CD14-positive monocyte (primary cell): ENCODE results near the gene FAXC. TPM values are rescaled to one million over a fixed set of nuclear protein-coding genes. Genes with fewer than 3 reads are reported as not detected.

Experiments used
- DNase-seq, 3 donors: peaks; one replicate each; pipeline ENCODE4 v3.0.0-alpha.2; 2011 to 2022
- H2AFZ ChIP-seq: 2 replicates; pipeline ENCODE4 v1.6.0; 2012; ENCODE audit warnings: mild to moderate bottlenecking, low read depth, low read length, inconsistent platforms; ENCODE audit not compliant: insufficient read depth, poor library complexity, severe bottlenecking
- H3K27ac ChIP-seq, 2 donors: 1 replicate in 1 of 2; 2 replicates in 1 of 2; pipeline ENCODE4 v1.5.1; 2012 to 2013; ENCODE audit warnings: low read length in 2 of 2, control low read depth in 1 of 2, inconsistent platforms in 1 of 2, low read depth in 1 of 2, mild to moderate bottlenecking in 1 of 2
- H3K27me3 ChIP-seq, 2 donors: one replicate each; pipeline versions ENCODE4 v1.6.0 to v1.6.1; 2011 to 2013; ENCODE audit warnings: low read length in 2 of 2; ENCODE audit not compliant: control insufficient read depth in 2 of 2, insufficient read depth in 2 of 2
- H3K36me3 ChIP-seq, 2 donors: replicated peaks in 1 of 2; 1 replicate in 1 of 2; 2 replicates in 1 of 2; pipeline versions ENCODE4 v1.5.1 to v1.6.1; 2012 to 2013; ENCODE audit warnings: low read length in 2 of 2, control low read depth in 1 of 2, inconsistent platforms in 1 of 2, mild to moderate bottlenecking in 1 of 2; ENCODE audit not compliant: insufficient read depth in 2 of 2, control insufficient read depth in 1 of 2
- H3K4me1 ChIP-seq, 2 donors: 1 replicate in 1 of 2; 2 replicates in 1 of 2; pipeline versions ENCODE4 v1.5.1 to v1.6.1; 2012 to 2013; ENCODE audit warnings: low read length in 2 of 2, control low read depth in 1 of 2, inconsistent platforms in 1 of 2, mild to moderate bottlenecking in 1 of 2, moderate library complexity in 1 of 2; ENCODE audit not compliant: insufficient read depth in 2 of 2, control insufficient read depth in 1 of 2
- H3K4me2 ChIP-seq: replicated peaks from 2 replicates; pipeline ENCODE3; 2012; ENCODE audit warnings: low read length, moderate library complexity, mild to moderate bottlenecking; ENCODE audit not compliant: poor library complexity, severe bottlenecking; ENCODE audit errors: extremely low read depth
- H3K4me3 ChIP-seq, 3 experiments: fragments of 200-600 bp in 1 of 3; sonication (generic) in 1 of 3; replicated peaks in 1 of 3; 1 replicate in 2 of 3; 2 replicates in 1 of 3; pipeline ENCODE4 v1.5.1; 2011 to 2013; ENCODE audit warnings: low read length in 3 of 3, mild to moderate bottlenecking in 3 of 3, control low read depth in 2 of 3, low read depth in 2 of 3, inconsistent platforms in 1 of 3, moderate library complexity in 1 of 3
- H3K79me2 ChIP-seq: 2 replicates; pipeline ENCODE4 v1.6.0; 2012; ENCODE audit warnings: mild to moderate bottlenecking, control low read depth, inconsistent platforms, low read length, moderate library complexity; ENCODE audit not compliant: insufficient read depth
- H3K9ac ChIP-seq: 2 replicates; pipeline ENCODE4 v1.6.0; 2017; ENCODE audit warnings: low read length, mild to moderate bottlenecking; ENCODE audit not compliant: insufficient read depth, poor library complexity, severe bottlenecking
- H3K9me3 ChIP-seq, 2 donors: replicated peaks in 1 of 2; 1 replicate in 1 of 2; 2 replicates in 1 of 2; pipeline versions ENCODE4 v1.5.1 to v1.6.1; 2012 to 2013; ENCODE audit warnings: low read length in 2 of 2, control low read depth in 1 of 2; ENCODE audit not compliant: control insufficient read depth in 1 of 2, insufficient read depth in 1 of 2
- H4K20me1 ChIP-seq: 2 replicates; pipeline ENCODE4 v1.6.0; 2012; ENCODE audit warnings: mild to moderate bottlenecking, low read length, control low read depth, moderate library complexity; ENCODE audit not compliant: insufficient read depth
- H3K27ac Mint-ChIP-seq, 7 donors: one replicate each; pipeline ENCODE4 v1.8.0; 2020; ENCODE audit warnings: mild to moderate bottlenecking in 7 of 7, mixed read lengths in 7 of 7, moderate library complexity in 6 of 7, inconsistent platforms in 2 of 7
- H3K27me3 Mint-ChIP-seq, 3 donors: one replicate each; pipeline ENCODE4 v1.8.0; 2021 to 2022; ENCODE audit warnings: low read depth in 3 of 3, mild to moderate bottlenecking in 3 of 3, mixed read lengths in 3 of 3, moderate library complexity in 3 of 3, inconsistent platforms in 1 of 3
- H3K36me3 Mint-ChIP-seq, 2 donors: one replicate each; pipeline ENCODE4 v1.8.0; 2020; ENCODE audit warnings: mixed read lengths in 2 of 2, inconsistent platforms in 1 of 2, mild to moderate bottlenecking in 1 of 2
- H3K4me1 Mint-ChIP-seq: one replicate; pipeline ENCODE4 v1.8.0; 2020; ENCODE audit warnings: mild to moderate bottlenecking, mixed read lengths
- H3K4me3 Mint-ChIP-seq, 2 donors: one replicate each; pipeline ENCODE4 v1.8.0; 2020; ENCODE audit warnings: mild to moderate bottlenecking in 2 of 2, mixed read lengths in 2 of 2, moderate library complexity in 1 of 2
- H3K9me3 Mint-ChIP-seq, 7 donors: one replicate each; pipeline ENCODE4 v1.8.0; 2020 to 2022; ENCODE audit warnings: mixed read lengths in 7 of 7, mild to moderate bottlenecking in 6 of 7, moderate library complexity in 6 of 7, inconsistent platforms in 2 of 7
- CTCF ChIP-seq: fragments of 200-600 bp; IDR thresholded peaks from one replicate; pipeline ENCODE4 v1.8.0; 2022; ENCODE audit warnings: antibody characterized with exemption, mild to moderate bottlenecking
- WGBS: methylation state at CpG from one replicate; pipeline ENCODE4 v1.1.5; 2013; ENCODE audit warnings: missing lambda C conversion rate; ENCODE audit not compliant: insufficient coverage; 5-methylcytosine and 5-hydroxymethylcytosine counted together
- intact Hi-C, 2 donors: fragments of 100-400 bp; cut with micrococcal nuclease; formaldehyde crosslinking; loops; one replicate each; pipeline versions ENCODE4 v1.15.0 to v1.15.1; 2023
- polyA minus RNA-seq: library from RNA; depleted of rRNA, polyadenylated mRNA; stranded (reverse); fragments of >200 nt; gene quantifications from 2 replicates; pipeline ENCODE4 v1.2.3, GENCODE V29; 2012
- polyA plus RNA-seq, 3 donors: library from polyadenylated mRNA; depleted of rRNA in 1 of 3; unstranded in 2 of 3; stranded (reverse) in 1 of 3; fragments of 300-500 nt in 2 of 3; fragments of >200 nt in 1 of 3; fragmentation: Illumina TruSeq in 2 of 3; gene quantifications; 1 replicate in 2 of 3; 2 replicates in 1 of 3; pipeline ENCODE4 v1.2.3, GENCODE V29; 2012 to 2021
- total RNA-seq, 12 experiments: library from RNA in 1 of 12; stranded (reverse) in 1 of 12; fragments of 120-200 nt in 1 of 12; gene quantifications; one replicate each; pipeline ENCODE4 v1.2.4 and lab custom pipeline; 2013 to 2026; ENCODE audit warnings: mixed read lengths in 6 of 12, inconsistent platforms in 1 of 12

Gene FAXC
- 0.02 TPM for total RNA-seq (2013)
- not detected for polyA plus RNA-seq
- polyA minus RNA-seq, result not detected in 2 replicates
- 0 to 2.9 (median 0.07) reads per million in 11 experiments for total RNA-seq (lab: John Stamatoyannopoulos, UW)

- no peak for DNase-seq
- peaks cover 45 to 64% of the 10 kb centered on the region in 2 donors for H3K27me3 ChIP-seq
- H3K36me3 ChIP-seq, result no peaks in the 10 kb centered on the region
- Mint-ChIP-seq H3K4me3 (peak within 1 kb of the TSS in 1 of 2 donors; percentile 78), H3K36me3 (no peaks in the 10 kb centered on the region), H3K27me3 (peaks cover 48 to 75% (median 69%) of the 10 kb centered on the region in 3 donors), H3K9me3 (peaks cover 0 to 7% (median 0%) of the 10 kb centered on the region in 7 donors), H3K27ac (no peak within 1 kb of the TSS), H3K4me1 (peaks cover 7% of the 10 kb centered on the region)
- H3K79me2 ChIP-seq, result no peaks in the 10 kb centered on the region
- peak within 1 kb of the TSS in 1 of 3 experiments; percentile 42 for H3K4me3 ChIP-seq
- H3K4me1 ChIP-seq, result peaks cover 0 to 5% of the 10 kb centered on the region in 2 donors
- H2AFZ ChIP-seq, result peak within 1 kb of the TSS; percentile 35
- intact Hi-C loops, result no loop called here
- peaks cover 0 to 10% of the 10 kb centered on the region in 2 donors for H3K9me3 ChIP-seq
- H3K27ac ChIP-seq, result no peak within 1 kb of the TSS
- 1% methylated on average over 94 of the region's 108 CpGs for WGBS
- no peak for TF ChIP-seq CTCF
- peak within 1 kb of the TSS; percentile 57 for H3K4me2 ChIP-seq
- H4K20me1 ChIP-seq, result no peaks in the 10 kb centered on the region
- no peak within 1 kb of the TSS for H3K9ac ChIP-seq
These were observed at the start of gene FAXC for GRCh38 chr6:99349171-99350141. Gene FAXC (minus strand): TSS chr6:99349674. CDS start chr6:99349372, 302 bp downstream.

- H4K20me1 ChIP-seq, result no peaks in the 10 kb centered on the region
- no CpG with 5 or more reads among the region's 1 CpG for WGBS
- no peak overlapping the region for H2AFZ ChIP-seq
- H3K36me3 Mint-ChIP-seq, result peaks cover 32 to 49% of the 10 kb centered on the region in 2 donors
- peaks cover 0 to 1% (median 0%) of the 10 kb centered on the region in 3 donors for H3K27me3 Mint-ChIP-seq
- H3K4me1 ChIP-seq, result peaks cover 8 to 15% of the 10 kb centered on the region in 2 donors
- DNase-seq, result peak in 1 of 3 donors; percentile 8
- no peak overlapping the region for H3K4me3 Mint-ChIP-seq
- H3K36me3 ChIP-seq, result peaks cover 33 to 58% of the 10 kb centered on the region in 2 donors
- no peak overlapping the region for H3K4me2 ChIP-seq
- peaks cover 11% of the 10 kb centered on the region for H3K4me1 Mint-ChIP-seq
- peak overlapping the region in 1 of 7 donors; percentile 32 for H3K27ac Mint-ChIP-seq
- H3K9me3 ChIP-seq, result no peaks in the 10 kb centered on the region
- no peak overlapping the region for H3K4me3 ChIP-seq
- no peak overlapping the region for H3K27ac ChIP-seq
- no peaks in the 10 kb centered on the region for H3K9me3 Mint-ChIP-seq
- intact Hi-C loops, result no loop called here
- H3K79me2 ChIP-seq, result no peaks in the 10 kb centered on the region
- no peak for TF ChIP-seq CTCF
- no peak overlapping the region for H3K9ac ChIP-seq
- H3K27me3 ChIP-seq, result no peaks in the 10 kb centered on the region
These were observed 47.8 kb upstream of the FAXC start for GRCh38 chr6:99397287-99397686.
